Measurements from ENCODE around the gene BMP2.

Gene BMP2

GRCh38 chr20:6784210-6784631 is 16.7 kb downstream of the BMP2 start:
- TF ChIP-seq, protein P1, sequence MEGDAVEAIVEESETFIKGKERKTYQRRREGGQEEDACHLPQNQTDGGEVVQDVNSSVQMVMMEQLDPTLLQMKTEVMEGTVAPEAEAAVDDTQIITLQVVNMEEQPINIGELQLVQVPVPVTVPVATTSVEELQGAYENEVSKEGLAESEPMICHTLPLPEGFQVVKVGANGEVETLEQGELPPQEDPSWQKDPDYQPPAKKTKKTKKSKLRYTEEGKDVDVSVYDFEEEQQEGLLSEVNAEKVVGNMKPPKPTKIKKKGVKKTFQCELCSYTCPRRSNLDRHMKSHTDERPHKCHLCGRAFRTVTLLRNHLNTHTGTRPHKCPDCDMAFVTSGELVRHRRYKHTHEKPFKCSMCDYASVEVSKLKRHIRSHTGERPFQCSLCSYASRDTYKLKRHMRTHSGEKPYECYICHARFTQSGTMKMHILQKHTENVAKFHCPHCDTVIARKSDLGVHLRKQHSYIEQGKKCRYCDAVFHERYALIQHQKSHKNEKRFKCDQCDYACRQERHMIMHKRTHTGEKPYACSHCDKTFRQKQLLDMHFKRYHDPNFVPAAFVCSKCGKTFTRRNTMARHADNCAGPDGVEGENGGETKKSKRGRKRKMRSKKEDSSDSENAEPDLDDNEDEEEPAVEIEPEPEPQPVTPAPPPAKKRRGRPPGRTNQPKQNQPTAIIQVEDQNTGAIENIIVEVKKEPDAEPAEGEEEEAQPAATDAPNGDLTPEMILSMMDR (IDR thresholded peaks at IDR 0.05; ENCODE audit: borderline replicate concordance, insufficient read depth, low read depth, low read length) = no peak
- H3K4me3 ChIP-seq (ENCODE audit: low read depth, low read length) = no peak overlapping the region

DNA sequence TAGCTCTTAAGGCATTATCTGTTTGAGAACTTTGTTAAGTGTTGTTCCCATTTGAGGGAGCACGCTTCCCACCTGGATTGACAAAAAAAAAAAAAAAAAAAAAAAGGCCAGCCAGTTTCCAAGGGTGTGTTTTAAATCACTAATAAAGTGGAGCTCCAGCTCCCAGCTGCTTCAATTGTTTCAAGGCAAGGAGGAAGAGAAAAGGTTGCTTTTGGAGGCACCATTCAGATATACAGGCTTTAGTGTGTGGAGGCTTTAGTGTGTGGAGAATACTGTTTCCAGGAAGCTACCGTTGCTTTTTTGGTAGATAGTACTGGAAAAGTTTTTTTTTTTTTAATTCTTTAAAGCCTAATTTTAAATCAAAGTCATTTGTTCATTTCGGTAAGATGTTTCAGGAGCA is 17.3 kb downstream of the BMP2 start:
- TF ChIP-seq, protein P1 (IDR thresholded peaks at IDR 0.05; ENCODE audit: borderline replicate concordance, insufficient read depth, low read depth, low read length) = no peak
- H3K4me3 ChIP-seq (ENCODE audit: low read depth, low read length) = no peak overlapping the region

DNA sequence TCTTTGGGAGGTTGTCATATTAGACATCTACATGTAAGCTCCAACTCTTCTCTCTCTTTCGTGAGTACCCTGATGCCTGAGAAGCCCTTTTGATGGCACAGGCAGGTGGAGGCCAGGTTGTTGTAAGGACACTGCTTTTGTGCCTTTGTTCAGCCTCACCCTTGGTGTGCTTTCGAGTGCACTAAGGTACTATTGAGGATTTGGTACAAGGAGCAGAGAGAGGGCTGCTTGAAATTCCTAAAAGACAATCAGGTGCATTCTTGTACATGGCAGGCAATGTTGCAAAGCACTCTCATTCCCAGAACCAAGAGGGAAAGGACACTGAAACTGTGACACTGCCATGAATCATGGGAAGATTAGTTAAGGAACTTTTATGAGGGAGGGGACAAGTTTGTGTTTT is 19.1 kb downstream of the BMP2 start:
- TF ChIP-seq, protein P1 (IDR thresholded peaks at IDR 0.05; ENCODE audit: borderline replicate concordance, insufficient read depth, low read depth, low read length) = no peak
- H3K4me3 ChIP-seq (ENCODE audit: low read depth, low read length) = no peak overlapping the region

DNA sequence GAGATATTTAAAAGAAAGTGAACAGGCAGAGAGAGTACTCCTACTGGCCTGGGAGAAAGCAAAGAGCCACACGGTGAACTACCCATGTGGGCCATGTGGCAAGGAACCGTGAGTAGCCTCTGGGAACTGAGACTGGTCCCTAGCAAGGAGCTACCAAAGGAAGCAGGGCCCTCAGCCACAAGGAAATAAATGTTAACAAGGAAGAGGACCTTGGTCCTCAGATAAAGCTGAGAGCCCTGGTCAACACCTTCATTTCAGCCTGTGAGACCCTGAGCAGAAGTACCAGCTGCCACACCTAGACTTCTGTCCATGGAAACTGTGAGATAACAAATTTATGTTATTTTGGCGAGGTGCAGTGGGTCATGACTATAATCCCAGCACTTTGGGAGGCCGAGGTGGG is 25.3 kb downstream of the BMP2 start:
- H3K4me3 ChIP-seq (ENCODE audit: low read depth, low read length) = no peak overlapping the region
- TF ChIP-seq, protein P1 (IDR thresholded peaks at IDR 0.05; ENCODE audit: borderline replicate concordance, insufficient read depth, low read depth, low read length) = no peak

GRCh38 chr20:6802227-6802626 is 34.7 kb downstream of the BMP2 start:
- TF ChIP-seq, protein P1 (IDR thresholded peaks at IDR 0.05; ENCODE audit: borderline replicate concordance, insufficient read depth, low read depth, low read length) = no peak
- H3K4me3 ChIP-seq (ENCODE audit: low read depth, low read length) = no peak overlapping the region

DNA sequence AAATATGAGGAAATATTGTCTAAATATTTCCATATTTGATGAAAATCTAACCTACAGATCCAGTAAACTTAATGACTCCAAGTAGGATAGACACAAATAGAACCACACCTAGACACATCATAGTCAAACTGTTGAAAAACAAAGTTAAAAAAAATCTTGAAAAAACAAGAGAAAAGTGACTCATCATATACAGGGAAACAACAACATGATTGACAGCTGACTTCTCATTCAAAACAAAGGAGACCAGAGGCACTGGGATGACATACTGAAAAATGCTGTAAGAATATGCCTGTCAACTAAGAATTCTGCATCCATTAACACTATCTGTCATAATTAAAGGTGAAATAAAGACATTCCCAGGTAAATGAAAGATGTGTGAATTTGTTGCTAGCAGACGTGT is 38.8 kb downstream of the BMP2 start:
- H3K4me3 ChIP-seq (ENCODE audit: low read depth, low read length) = no peak overlapping the region
- TF ChIP-seq, protein P1 (IDR thresholded peaks at IDR 0.05; ENCODE audit: borderline replicate concordance, insufficient read depth, low read depth, low read length) = no peak

DNA sequence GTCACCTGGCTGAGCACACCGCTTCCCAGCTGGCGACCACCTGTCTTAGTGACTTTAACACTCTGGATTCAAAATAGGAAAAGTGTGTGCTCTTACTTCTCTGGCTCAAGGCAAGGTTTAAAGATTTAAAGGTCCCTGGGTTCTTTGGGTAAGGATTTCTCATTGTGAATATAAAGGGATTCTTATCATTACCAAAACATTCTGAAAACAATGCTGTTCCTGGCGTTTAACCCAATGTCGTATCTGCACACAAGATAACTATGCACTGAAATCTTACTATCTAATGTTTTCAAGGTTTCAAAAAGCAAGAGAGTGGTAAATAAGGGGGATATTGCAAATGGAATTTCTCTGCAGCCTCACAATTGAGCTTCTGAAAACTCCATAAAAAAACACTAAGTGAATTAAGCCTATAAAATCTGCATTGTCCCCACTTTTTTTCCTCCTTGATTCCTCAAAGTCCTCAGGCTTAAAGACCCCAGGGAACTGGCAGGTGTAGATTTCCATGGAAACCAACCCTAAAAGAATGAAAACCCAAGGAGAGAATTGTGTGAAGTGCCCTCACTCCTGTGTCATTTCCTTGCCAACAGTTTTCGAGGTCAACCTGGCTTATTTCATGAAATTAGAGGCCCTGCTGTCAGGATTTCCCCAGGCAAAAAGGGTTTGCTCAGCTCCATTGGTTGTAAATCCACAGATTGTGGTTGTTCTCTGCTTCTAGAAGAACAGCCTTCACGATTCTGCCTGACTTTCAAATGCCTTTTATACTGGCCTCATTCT is 44.0 kb downstream of the BMP2 start:
- TF ChIP-seq, protein P1 (IDR thresholded peaks at IDR 0.05; ENCODE audit: borderline replicate concordance, insufficient read depth, low read depth, low read length) = no peak

More for the DNA sequence above, 44.0 kb downstream of the BMP2 start:
- H3K4me3 ChIP-seq (ENCODE audit: low read depth, low read length) = no peak overlapping the region

All from GM12875 (cell line).